GM19193 (cell line): ENCODE measurements around the gene ANKRD35.

Source experiments
- POLR2A ChIP-seq: IDR thresholded peaks from 4 replicates; pipeline ENCODE4 v1.6.1; 2011; ENCODE audit not compliant: insufficient read depth, insufficient read length; ENCODE audit errors: extremely low read depth

Gene ANKRD35

DNA sequence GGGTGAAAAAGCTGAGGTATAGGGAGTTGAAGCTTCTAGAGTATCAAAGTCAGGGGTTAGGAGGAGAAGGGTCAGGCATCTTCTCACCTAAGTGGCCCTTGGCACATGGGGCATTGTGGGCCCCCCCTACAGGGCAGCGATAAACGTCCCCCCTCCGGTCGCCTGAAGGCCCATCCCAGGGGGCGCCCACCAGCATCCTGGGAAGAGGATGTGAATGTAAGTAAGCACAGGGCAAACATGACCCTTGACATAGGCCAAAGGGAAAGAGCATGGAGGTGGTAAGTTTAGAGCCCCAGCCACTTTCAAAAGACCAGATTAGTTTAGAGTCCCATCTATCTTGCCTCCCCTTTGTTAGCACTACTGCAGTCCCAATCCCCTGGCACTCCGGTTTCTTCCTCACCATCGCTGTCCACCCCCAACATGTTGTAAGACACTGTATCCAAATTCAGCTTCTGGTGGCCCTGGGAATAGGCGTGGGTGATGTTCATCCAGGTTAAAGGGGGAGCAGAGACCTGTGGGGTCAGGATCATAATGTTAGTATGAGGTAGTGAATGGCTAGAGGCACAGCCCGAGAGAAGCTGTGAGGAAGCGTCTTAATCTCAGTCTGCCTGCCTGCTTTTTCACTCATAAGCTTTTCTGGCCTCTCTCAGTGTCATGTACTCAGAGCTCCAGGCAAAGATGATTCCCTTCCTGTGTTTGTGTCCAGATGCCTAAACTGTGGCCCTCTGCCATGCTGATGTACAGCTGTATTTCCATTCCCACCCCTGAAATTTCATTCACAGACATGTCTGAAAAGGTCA lies 21.5 kb upstream of the ANKRD35 start:
- TF ChIP-seq POLR2A: no peak

DNA sequence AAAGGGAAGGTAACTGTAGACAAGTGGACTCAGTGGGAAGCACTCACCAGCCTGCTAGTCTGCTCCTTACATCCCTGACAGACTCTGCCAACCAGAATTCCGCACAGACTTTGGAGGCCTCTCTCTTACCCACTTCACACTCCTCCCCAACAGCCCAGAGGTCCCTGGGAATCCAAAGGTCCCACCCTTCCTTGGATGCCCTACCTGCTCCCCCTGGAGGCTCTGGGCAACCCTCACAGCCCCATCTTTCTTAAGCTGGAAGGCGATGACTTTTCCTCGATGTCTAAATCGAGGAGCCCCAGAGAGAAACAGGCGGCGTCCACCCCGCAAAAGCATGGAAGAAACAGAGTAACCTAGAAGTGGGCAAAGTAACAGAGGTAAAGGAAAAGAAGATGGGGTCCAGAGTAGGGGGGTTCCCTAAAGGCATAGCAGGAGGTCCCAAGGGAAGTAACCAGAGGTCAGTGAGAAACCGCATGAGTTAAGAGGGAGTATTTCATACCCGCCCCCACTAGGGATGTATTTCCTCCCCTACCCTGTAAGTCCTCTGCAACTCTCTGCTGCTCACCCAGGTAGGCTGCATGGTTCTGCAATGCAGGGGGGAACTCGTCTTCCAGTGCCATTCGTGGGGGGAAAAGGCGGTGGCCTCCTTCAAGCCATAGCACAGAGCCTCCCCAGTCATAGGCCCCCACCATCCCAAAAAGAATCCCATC lies 15.8 kb upstream of the ANKRD35 start:
- no peak for TF ChIP-seq POLR2A

DNA sequence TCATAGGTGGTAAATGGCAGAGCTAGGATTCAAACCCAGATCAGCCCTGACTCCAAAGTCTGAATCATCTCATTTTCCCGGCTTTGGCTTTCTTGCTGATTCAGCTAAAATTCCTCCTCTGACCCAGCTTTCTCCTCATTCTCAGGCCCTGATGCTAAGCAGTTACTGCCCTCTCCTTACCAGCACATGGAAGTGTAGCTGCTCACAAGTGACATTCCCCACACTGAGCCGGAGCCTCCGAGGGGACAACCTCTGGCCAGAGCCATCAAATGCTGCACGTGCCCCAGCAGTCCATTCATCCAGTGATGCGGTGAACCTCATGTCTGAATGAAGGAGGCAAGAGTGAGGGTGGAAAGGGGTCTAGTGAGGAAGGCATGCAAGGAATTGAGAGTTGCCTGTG lies 13.1 kb upstream of the ANKRD35 start:
- no peak for TF ChIP-seq POLR2A

DNA sequence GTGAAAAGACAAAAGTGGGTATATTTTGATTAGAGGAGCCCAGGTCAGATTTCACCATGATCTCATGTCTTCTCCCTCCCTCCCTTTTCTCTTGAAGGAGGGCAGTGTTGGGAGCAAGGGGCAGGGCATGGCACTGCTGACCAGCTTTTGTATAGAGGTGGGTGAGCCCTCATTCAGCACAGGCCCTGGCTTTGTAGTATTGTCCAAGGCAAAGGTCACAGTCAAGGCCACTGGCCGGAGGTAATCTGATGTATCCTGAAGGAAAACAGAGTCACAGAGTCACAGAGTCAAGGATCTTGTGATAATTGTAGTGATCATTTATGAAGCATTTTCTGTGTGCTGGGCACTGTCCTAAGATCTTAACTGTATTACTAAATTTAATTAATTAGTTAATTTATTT lies 12.3 kb upstream of the ANKRD35 start:
- TF ChIP-seq POLR2A: no peak

DNA sequence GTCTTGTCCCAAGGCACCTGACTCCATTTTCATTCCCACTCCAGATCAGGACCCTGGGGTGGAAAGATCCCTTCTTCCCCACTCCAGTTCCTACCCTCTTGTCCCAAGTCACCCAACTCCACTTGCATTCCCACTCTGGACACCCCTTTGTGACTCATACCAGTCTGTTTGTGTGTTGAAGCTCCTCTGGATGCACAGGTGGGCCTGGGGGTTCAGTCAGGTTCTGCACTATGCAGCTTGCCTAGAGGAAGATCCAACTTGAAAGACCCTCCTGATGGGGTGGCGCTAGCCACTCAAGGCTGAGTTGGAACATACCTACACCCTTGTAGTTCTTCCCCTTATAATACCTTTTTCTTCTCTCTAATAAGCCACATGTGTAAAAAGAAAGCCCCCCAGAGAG lies 9.8 kb upstream of the ANKRD35 start:
- no peak for TF ChIP-seq POLR2A

DNA sequence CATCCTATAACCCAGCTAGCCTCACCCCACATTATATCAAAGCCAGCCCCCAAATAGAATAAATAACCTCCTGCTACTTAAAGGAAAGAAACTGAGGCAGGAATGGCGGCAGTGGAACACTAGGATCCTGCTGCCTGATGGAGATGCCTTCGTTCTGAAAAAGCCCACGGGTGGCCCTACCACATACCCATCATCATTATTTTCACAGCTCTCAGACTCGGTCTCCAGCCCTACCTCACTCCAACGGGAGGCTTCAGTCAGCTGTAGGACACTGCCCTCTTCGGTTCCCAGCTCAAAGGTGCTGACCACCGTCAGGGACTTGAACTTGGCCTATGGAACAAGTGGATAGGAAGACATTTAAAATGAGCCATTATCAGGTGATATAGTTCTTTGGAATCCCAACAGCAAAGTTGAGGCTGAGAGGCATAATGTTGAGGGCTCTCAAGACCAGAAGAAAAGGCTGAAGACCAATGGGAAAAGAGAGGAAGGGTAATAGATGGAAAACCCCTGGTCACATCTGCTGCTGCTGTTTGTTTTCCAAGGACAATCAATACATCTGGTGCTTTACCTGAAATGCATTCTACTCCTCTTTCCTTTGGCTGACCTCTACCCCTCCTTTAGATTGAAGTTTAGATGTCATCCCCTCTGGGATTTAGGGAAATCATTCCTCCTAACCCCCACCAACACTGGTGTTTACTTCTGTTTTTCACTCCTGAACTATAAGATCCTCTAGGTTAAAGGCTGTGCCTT lies 7.8 kb upstream of the ANKRD35 start:
- TF ChIP-seq POLR2A: no peak

DNA sequence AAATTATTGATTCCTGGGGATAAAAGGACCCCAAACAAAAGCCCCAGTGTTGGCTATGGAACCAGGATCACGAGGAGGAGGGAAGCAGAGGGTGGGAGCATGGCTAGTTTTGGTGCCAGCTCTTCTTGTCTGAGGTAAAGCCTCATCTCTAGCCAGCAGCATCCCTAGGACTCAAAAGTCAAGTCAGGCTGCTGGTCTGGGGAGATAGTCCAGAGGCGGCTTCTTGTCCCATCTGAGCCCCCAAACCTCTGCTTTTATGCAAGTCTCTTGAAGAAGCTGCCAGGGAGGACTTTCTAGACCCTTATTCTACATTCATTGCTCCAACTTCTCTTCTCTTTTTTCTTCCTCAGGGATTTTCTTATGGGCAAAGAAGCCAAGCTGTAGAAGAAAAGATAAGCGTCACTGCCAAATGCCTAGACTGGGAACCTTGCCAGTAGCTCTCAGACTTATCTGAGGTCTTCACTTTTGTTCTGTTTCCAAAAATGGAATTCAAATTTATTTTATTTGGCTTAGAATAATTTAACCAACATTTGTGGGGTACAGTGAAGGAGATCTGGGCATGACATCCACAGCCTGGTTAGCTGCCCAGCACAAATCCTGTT lies 6.9 kb upstream of the ANKRD35 start:
- TF ChIP-seq POLR2A: no peak

DNA sequence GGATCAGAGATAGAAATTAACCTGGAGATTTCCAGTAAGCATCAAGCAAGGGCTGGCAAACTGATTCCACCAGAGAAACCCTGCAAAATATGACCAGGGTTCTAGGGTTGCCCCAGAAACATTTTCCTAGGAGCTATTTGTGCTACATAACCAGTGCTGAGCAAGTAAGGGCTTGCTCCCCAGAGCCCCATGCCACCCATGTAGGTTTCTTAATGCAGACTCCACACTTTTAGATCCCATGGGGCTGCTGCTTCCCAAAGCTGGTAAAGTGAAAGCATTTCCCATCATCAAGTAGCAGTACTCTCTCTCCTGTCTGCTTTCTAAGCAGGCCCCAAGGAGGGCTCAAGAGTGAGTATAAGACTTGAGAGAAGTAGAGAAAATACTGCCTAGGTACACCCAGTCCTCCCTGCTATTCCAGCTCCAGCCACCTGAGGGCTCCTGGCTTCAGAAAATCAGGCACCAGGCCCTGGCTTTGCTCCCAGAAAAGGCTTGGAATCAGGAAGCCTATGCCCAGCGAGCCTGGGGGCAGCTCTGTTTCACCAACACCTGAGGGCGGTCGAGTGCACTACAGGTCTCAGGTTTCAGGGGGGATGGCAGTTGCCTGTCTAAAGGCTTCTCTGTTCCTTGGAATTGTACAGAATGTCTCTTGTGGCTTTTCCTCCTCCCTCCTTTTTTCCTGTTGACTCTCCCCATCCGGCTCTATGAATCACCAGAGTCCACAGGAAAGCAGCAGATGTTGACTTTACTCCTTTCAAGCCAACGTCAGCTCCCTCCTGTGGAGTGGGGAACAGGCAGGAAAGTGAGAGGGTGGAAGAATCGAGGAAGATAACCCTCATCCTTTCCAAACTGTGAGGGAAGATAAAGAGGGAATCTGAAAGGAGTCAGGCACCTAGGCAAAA lies 6.2 kb upstream of the ANKRD35 start:
- no peak for TF ChIP-seq POLR2A

DNA sequence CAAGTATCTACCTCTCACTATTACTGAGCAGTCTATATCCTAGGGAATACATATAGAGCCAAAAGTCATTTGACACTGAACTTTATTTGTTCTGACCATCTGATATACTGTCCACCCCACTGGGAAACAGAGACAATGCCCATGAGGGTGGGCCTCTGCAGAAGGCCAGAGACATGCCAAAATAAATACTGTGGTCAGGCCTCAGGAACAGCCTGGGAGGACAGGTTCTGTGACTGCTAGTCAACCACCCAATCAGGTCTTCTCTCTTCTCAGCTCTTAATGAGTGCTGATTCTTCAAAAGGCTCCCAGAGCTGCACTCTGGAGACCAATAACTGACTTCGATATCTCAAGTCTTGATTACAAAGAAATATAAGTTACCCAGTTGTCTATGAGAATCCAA lies 5.5 kb upstream of the ANKRD35 start:
- no peak for TF ChIP-seq POLR2A

DNA sequence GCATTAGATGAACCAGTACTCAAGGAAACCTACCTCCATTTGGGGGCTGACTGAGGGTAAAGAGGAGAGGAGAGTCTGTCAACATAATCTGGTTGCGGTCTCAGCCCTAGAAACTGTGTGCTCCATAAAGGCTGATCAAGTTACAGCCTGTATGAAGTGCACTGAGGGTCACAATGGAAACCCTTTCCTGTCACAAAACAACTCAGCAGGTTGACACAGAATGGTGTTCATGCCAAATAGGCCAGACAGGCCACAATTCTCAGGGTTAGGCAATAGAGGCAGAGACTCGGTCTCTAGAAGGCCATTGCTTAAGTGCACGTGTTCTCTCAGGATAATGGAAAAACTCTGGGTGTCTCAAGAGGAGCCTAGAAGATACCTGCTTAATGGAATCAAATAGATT lies 4.1 kb upstream of the ANKRD35 start:
- TF ChIP-seq POLR2A: no peak

DNA sequence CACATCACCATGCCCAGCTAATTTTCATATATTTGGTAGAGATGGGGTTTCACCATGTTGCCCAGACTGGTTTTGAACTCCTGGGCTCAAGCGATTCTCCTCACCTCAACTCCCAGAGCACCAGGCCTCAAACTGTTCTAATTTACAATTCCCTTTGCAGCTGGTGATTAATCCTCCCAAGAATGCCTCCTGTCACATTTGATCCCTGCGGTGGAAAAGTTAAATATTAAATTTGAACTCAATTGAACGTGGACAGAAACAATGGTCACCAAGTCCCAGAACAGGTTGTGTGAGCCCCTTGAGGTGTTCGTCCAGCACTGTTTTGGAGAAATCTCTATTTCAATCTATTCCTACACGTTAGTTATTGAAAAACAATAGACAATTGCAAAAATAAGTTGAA lies 2.0 kb upstream of the ANKRD35 start:
- TF ChIP-seq POLR2A: no peak

DNA sequence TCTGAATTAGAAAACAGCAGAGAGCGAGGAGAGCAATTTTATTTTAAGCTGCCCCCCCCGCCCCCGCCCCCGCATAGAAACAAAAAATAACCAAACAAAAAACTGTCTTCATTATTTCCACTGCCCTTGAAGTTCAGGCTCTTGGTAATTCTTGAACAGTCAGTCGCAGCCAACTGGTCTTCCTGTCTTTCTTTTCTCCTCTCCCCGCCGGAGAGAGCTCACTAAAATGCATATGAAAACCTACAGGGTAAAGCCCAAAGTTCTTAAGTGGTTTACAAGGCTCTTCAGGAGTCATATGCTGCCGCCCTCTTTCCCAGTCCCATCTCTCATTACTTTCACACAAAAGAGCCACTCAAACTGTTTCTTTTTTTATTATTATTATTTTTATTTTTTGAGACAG lies 1.1 kb upstream of the ANKRD35 start:
- no peak for TF ChIP-seq POLR2A

DNA sequence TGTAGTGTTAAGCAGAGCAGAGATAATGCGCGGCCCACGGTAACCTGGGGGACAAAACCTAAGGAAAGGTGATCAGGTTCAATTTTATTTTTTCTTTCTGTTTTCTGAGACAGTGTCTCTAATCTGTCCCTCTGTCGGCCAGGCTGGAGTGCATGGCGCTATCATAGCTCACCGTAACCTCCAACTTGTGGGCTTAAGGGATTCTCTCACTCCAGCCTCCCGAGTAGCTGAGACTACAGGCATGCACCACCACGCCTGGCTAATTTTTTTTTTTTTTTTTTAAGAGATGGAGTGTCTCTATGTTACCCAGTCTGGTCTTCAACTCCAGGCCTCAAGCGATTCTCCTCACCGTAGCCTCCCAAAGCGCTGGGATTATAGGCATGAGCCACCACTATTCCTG lies 724 bp upstream of the ANKRD35 start:
- TF ChIP-seq POLR2A: no peak

DNA sequence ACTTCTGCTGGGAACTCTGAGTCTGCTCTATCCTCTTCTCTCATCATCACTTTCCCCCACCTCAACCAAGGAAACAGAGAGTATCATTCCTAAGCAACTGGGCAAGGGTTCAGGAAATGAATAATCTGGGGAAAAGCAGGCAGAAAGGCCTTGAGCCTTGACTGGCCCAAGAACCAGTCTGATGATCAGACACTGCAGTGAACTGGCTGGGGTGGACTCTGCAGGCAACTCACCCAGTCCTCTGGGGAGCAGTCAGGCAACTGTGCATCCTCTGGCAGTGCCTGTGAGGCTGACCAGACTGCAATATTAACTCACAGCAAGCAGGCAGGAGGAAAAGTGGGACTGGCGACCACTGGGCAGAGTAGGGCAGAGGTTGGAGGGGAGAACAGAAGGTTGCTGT lies 991 bp downstream of the ANKRD35 start:
- TF ChIP-seq POLR2A: no peak
